ENCODE measurements around the gene ZSWIM9.

- TF ChIP-seq CTCF (IDR thresholded peaks at IDR 0.05) (no peak), POLR2A (IDR thresholded peaks at IDR 0.05) (no peak)
Observed at GRCh38 chr19:48176226-48176625, 5.7 kb downstream of the ZSWIM9 start.
